GM10248 (cell line): ENCODE data around the gene ATP10A.

Experiments
- CTCF ChIA-PET: fragments of 300-600 bp; sonication (Branson Sonifier 250); formaldehyde crosslinking; extraction: SDS; loops from one replicate; lab custom pipeline; 2021; ENCODE audit warnings: antibody characterized with exemption; lab: Yijun Ruan, JAX
- POLR2A ChIA-PET: fragments of 350-650 bp; sonication (Branson Sonifier 250); formaldehyde crosslinking; extraction: SDS; loops from one replicate; lab custom pipeline; 2020; ENCODE audit warnings: antibody characterized with exemption; lab: Yijun Ruan, JAX
- DNase-seq: peaks from one replicate; pipeline ENCODE4 v3.0.0; 2012; ENCODE audit errors: extremely low spot score
- TF ChIP-seq, protein P1 (sequence below): IDR thresholded peaks from 2 replicates; pipeline ENCODE4 v1.5.1; 2012; ENCODE audit warnings: mild to moderate bottlenecking, low read depth; ENCODE audit errors: extremely low read depth, missing control alignments, control extremely low read depth

Gene ATP10A

DNA sequence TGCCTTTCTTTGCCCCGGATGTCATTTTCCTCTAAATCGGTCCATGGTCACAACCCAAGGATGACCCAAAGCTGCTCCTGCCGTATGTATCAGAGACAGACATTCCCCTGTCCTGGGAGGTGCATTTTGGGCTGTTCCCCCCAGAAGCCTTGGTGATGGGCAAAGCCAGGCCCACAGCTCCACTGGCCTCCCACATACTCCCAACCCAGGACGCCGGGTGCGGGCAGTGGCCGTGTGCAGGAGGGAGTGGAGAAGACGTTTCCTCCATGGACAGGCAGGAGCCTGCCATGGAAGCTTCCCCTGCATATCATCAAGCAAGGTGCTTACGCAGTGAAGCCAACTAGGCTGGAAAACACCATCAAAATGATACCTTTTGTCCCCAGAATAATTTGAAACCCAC is 175.0 kb downstream of the ATP10A start:
- TF ChIP-seq, protein P1, sequence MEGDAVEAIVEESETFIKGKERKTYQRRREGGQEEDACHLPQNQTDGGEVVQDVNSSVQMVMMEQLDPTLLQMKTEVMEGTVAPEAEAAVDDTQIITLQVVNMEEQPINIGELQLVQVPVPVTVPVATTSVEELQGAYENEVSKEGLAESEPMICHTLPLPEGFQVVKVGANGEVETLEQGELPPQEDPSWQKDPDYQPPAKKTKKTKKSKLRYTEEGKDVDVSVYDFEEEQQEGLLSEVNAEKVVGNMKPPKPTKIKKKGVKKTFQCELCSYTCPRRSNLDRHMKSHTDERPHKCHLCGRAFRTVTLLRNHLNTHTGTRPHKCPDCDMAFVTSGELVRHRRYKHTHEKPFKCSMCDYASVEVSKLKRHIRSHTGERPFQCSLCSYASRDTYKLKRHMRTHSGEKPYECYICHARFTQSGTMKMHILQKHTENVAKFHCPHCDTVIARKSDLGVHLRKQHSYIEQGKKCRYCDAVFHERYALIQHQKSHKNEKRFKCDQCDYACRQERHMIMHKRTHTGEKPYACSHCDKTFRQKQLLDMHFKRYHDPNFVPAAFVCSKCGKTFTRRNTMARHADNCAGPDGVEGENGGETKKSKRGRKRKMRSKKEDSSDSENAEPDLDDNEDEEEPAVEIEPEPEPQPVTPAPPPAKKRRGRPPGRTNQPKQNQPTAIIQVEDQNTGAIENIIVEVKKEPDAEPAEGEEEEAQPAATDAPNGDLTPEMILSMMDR = no peak
- POLR2A ChIA-PET = no interaction called here
- CTCF ChIA-PET = no interaction called here
- no peak for DNase-seq

DNA sequence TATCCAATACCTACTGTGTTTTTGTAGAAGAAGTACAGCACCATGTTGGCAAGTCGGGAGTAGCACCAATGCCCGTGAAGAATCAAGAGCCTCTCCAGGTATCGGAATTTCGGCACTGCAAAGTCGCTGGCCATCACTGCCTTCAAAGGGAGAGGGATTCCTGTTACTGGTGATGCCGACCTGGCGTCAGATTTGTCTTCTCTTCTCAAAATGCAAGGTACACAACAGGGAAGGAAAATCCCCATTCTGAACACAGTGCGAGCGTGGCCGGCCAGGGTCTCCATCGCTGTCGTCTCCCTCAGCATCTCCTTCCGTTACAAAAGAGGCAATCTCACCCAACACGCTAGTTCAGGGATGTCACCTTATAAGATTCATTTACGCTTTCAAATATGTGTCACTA is 175.4 kb downstream of the ATP10A start:
- no peak for DNase-seq
- TF ChIP-seq, protein P1 = no peak
- POLR2A ChIA-PET = no interaction called here
- CTCF ChIA-PET = no interaction called here

DNA sequence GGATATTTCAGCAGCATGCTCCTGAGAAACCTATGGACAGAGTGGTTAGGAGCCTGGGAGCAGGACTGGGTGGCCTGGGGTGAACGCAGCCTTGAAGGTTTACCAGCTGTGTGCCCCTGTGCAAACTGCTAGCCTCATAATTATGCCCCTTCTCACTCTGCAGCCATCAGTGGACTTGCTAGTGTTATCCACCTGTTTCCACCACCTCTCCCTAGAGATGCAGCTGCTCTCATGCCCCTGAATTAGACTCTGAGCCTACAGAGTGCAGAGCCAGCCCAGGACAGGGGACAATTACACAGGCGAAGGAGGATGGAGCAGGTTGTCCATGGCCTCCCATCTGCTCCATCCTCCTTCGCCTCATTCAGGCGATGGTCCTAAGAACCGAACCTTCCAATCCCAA is 175.9 kb downstream of the ATP10A start:
- ChIA-PET POLR2A (no interaction called here), CTCF (no interaction called here)
- TF ChIP-seq, protein P1 = no peak

DNA sequence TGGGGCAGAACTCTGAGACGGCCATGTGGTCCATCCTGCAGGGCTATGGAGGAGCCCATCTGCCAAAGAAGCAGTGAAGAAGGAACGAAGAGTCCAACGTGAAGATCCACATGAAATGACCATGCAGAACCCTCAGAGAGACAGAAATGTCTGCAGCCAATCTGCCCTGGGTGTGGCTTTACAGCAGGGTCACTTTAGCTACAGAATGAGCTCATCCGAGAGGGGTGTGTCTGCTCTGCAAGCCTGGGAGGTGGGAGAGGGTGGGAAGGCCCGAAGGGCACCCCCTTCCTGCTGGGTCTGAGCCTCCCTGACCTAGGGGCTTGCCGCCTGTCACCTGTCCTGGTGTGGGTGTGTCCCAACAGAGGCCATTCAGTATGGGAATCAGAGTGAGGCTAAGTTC is 176.3 kb downstream of the ATP10A start:
- TF ChIP-seq, protein P1 = no peak
- ChIA-PET POLR2A (no interaction called here), CTCF (no interaction called here)
- DNase-seq = no peak

More for the DNA sequence above, 175.9 kb downstream of the ATP10A start:
- no peak for DNase-seq

DNA sequence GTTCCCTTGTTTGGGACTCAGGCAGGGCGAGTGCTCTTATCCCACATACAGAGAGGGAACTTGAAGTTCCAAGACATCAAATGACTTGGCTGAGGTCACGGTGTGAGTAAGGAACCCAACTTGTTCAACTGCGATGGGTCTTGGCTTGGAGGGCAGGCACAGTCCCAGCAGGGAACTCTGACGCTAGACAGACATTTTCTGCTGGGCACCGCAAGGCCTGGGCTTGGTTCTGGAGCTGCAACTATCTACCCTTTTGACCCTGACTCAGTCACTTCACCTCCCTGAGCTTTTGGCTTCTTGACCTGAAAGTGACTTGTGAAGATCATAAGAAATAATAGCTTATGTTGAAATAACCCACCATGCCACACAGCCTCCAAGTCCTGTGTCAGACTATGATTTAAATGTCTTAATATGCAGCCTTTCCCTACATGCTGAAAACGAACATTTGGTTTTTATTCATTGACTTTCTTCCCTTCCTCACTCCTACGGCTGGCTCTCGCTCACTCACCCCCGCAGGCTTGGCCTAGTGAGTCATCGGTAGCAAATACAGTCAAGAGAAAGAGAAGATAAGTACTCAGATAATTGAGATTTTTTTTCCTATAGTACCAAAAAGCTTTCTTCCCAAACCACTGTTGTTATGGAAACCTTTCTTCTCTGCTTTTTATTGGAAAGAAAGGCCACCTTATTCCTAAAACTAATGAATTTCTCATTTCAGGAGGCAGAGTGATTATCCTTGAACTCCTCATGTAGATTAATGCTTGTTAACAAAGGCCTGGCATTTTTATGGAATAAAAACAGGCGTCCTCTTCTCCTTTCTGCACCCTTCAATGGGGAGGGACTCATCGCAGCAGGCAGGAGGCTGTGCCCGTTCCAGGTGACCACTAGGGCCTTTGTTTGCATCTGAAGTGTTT is 178.4 kb downstream of the ATP10A start:
- DNase-seq = no peak
- ChIA-PET CTCF (no interaction called here), POLR2A (no interaction called here)
- TF ChIP-seq, protein P1 = no peak

DNA sequence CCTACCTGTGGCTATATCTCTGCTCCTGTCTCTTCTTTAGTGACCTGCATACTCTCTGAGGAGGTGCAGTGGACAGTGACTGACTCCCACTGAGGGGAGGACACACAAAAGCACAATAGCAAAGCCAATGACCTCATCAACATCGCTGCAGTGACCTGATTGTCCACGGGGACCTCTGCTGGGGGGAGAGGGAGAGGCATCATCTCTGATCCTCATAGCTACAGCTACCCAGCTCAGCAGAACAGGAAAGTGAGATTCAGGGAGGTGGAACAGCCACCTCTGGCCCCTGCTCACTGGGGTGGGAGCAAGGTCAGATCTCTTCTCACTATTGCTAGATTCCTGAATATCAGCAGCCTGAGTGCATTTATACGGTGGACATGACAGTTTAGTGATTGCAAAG is 179.2 kb downstream of the ATP10A start:
- no peak for DNase-seq
- CTCF ChIA-PET = no interaction called here
- POLR2A ChIA-PET = no interaction called here
- TF ChIP-seq, protein P1 = no peak
